Activated T-cell treated with anti-CD3 and anti-CD28 coated beads for 24 hours (primary cell): ENCODE measurements around the gene DPM1.

Experiments used
- DNase-seq: peaks from one replicate; pipeline ENCODE4 v3.0.0-alpha.2; 2020; ENCODE audit warnings: low read depth

Gene DPM1

GRCh38 chr20:50957798-50958614, at the start of gene DPM1:
TSS of gene DPM1 (minus strand) at chr20:50958532. CDS start at chr20:50958523, 9 bp downstream.
- peak; percentile 81 for DNase-seq

GRCh38 chr20:51005214-51005613, 46.9 kb upstream of the DPM1 start:
- no peak for DNase-seq

DNA sequence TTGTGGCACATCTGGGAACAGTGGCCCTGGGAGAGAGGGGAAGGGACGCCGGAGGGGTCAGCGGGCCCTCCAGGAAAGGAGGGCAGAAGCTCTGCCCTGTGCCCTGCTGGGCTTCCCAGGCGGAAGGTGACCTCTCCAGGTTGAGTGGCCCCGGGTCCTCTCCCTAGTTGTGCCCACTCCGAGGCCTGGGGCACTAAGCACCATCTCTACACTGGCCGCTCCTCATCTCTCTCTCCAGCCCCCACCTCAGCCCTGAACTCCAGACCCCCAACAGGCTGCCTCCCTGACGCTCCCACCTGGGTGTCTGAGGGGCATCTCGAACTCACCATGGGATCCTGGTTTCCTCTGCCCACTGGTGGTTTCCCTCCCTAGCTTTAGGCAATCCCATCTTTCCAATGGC, 46.4 kb upstream of the DPM1 start:
- no peak for DNase-seq

DNA sequence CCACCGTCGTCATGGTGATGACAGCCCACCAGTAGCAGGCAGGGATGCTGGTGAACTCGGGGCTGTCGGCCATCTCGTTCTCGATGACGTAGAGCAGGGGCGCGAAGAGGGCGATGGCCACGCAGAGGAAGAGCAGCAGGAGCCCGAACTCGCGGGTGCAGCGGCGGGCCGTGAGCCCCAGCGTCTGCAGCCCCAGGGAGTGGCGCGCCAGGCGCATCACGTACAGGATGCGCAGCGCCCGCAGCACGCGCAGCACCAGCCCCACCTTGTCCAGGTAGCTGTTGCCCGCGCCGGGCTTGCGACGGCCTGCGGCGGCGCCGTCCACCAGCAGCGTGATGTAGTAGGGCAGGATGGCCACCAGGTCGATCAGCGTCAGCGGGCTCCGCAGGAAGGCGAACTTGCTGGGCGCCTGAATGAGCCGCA, 46.0 kb upstream of the DPM1 start:
- DNase-seq, result no peak

GRCh38 chr20:51003753-51004152, 45.4 kb upstream of the DPM1 start:
- no peak for DNase-seq

DNA sequence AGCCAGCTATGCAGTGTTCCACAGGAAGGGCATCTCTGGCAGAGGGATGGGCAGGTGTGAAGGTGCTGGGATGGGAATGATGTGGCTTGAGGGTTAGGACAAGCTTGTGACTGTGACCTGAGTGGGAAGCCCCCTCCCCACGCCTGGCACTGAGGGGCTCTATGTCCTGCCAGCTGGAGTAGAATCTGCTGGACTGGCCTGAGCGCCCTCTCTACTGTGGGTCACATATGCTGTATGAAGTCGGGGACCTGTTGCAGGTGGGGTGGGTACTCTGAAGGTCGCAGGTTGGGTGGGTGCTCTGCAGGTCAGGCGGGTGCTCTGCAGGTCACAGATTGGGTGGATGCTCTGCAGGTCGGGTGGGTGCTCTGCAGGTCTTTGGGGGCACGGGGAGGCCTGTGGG, 44.3 kb upstream of the DPM1 start:
- no peak for DNase-seq

DNA sequence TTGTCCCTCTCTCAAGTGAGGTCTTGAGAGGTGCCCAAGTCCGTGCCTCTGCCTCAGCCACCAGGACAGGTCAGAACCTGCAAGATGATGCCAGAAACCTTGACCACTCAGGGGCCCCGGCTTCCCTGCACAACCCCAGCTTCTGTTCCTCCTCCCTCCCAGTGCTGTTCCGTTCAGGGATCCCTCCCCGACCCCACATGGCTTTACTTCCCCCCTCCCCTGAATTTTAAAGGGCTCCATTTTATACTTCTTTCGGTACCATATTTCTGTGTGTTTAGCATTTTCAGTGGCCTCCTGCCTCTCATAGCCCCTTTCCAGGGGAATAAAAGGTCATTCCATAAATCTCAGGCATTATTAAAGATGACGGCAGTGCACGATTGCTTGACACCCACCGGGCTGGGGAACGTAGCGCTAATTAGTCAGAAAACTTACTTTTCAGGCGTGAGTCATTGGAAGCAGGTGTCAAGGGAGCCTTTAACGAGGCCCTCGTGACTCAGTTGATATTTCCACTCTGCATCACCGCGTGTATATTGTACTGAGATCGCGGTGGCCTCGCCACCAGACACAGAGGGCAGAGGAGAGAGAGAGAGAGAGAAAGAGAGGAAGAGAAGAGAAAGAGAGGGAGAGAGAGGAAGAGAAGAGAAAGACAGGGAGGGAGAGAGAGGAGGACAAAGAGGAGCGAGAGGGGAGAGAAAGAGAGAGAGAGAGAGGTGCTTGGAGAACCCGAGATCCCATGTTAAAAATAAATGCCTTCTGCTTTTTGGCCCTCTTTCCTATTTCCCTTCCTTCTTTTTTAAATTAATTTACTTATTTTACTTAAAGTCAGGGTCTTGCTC, 43.3 kb upstream of the DPM1 start:
- DNase-seq, result no peak

DNA sequence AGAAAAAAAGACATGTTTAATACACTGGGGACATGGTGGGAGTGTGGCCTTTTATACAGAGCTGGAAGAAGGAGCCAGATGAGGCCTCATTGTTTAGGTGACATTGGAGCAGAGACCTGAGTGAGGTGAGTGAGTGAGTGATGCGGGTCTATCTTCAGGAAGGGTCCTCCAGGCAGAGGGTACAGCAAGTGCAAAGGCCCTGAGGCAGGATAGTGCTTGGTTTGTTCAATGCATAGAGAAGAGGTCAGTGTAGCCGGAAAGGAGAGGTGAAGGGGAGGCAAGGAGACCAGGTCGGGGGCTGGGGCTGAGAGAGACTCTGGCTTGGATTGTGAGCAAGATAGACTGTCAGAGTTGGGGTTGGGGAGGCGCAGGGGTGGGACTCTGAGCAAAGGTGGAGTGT, 41.0 kb upstream of the DPM1 start:
- DNase-seq, result no peak

DNA sequence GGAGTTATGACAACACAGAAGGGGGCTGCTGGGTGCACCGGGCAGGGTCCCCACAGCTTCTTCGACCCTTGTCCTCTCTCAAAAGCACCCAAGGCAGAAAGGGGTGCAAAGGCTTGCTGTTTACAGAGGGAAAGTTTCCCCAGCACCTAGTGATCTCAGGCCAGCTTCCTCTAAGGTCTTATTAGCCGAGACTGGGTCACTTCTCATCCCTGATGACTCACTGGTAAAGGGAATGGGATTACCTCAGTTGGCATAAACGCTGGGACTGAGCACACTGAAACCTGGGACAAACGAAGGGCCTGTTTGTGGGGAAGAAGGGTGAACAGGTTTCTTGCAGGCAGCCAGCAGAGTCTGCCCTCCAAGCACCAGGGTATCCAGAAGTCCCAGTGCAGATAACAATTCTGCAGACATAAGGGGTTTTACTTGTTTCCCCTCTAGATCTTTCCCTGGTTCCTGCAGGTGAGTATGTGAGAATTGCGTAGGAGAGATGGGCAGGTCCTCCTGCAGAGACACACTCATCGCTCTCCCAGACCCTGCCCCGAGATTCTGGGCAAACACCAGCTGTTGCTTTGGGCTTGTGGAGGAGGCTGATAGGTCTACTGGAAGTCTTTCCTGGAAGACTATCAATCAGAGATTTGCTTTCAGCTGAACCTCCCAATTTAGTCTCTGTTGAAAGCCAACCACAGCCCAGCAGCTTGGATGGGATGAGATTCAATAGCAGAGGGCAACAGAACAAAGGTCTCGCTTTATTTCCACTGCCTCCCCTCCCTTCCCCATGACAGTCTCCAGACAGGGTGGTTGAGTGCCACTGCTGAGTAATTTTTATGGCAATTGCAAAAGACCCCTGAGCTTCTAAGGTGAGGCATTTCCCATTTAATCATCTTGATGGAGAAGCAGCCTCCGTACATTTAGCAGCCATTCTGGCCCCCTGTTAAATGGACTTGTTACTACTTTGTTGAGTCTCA, 38.9 kb upstream of the DPM1 start:
- DNase-seq, result no peak

DNA sequence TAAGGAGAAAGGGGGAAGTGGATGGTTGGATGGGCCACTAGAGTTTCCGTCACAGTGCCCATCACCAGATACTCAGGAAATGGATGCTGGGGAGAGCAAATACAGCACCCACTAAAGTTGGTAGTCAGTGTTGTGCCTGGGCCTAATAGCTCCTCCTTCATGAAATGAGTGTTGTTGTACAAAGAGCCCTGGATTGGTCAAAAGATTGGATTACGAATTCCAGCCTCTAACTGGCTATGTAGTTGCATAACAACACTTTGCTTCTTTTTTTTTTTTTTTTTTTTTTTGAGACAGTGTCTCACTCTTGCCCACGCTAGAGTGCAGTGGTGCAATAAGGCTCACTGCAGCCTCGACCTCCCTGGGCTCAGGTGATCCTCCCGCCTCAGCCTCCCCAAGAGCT, 37.2 kb upstream of the DPM1 start:
- DNase-seq, result no peak

DNA sequence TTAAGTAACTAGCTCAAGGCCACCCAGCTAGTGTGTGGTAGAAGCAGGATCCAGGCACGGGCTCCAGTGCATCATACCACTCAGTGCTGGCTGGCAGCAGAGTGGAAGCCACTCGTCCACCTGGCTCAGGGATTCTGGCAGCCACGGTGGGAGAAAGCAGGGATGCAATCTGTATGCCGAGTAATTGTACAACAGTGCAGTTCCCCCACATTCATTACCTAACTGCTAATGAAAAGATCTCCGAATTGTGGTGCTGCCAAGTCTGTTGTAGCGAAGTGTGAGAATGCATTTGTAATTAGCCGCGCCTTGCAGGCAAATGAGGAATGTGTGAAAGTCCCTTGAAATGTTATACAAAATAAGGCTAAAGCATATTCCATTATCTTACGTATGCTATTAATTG, 35.5 kb upstream of the DPM1 start:
- DNase-seq, result no peak

DNA sequence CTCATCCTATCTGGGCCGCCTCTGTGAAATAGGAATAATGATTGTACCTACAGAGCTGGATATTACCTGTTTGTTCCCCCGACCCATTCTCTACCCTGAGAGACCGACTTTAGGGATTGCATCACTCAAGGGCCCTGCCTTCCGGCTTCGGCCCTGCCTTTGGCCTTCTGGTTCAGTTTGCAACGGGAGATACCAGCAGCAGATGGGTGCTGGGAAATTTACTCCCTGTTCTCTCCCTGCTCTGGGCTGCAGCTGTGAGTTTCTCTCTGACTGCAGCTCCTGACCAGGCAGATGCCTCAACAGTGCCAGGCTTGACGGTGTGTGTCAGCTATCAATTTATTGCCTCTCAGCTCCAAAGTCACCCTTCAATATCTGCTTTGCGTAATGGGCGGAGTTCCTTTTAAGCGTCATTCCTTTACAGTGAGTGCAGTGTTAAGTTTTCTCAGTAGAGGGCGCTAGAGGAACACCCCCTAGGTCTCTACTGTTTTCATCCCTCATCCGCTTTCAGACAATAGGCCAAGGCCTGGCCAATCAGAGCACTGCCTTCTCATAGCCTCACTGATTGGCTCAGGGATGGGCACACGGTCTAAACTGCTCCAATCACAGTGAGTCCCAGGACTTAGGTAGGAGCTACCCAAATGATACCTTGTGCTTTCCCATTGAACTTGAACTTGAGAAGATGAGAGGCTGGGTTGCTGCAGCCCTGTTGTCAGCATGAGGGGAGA, 34.6 kb upstream of the DPM1 start:
- DNase-seq, result peak; percentile 44

- no peak for DNase-seq
Observed at GRCh38 chr20:50992336-50992732, 34.0 kb upstream of the DPM1 start.

DNA sequence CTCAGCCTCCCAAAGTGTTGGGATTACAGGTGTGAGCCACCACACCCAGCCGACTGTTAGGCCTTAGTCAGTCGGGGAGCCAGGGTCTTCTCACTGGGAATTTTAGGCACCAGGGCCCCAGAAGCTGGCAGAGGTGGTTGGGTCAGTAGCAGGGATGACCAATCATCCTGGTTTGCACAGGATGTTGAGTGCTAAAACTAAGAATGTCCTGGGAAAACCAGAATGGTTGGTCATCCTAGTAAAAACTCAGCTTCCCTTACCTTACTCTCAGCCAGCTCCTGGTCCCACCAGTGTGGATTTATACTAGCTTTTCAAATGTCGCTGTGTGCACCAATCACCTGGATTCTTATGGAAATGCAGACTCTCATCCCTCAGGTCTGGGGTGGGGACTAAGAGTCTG, 32.7 kb upstream of the DPM1 start:
- no peak for DNase-seq

DNA sequence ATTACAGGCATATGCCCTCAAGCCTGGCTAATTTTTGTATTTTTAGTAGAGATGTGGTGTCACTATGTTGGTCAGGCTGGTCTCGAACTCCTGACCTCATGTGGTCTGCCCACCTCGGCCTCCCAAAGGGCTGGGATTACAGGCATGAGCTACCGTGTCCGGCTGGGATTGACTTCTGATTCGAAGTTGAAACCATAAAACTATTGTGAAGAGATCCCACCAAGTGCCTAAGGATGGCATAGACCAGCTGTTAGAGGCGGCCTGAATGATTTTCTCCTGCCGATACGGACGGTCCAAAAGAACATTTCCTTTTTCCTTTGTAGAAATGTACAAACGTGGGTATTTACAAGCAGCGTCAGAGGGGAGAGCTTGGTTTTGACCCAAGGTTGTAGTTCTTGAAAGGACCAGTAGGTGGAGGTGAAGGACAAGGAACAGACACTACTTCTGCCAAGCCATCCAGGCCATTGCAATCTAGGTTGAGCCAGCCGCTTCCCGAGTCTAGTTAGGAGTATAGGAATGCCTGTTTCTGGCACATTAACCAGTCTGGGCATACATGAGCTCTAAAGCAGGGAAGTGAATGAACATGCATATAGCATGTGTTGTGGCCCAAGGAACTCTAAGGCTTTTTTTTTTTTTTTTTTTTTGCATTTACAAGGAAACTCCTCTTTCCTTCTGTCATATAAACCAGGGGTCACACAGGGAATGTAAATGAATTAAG, 29.3 kb upstream of the DPM1 start:
- peak; percentile 61 for DNase-seq

DNA sequence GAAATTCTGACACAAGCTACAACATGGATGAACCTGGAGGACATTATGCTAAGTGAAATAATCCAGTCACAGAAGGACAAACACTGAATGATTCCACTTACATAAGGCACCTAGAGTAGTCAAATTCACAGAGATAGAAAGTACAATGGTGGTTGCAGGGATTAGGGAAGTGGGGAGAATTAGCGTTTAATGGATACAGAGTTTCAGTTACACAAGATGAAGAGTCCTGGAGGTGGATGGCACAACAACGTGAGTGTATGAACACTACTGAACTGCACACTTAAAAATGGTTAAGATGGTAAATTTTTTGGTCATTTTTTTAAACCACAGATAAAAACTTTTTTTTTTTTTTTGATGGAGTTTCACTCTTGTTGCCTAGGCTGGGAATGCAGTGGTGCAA, 25.0 kb upstream of the DPM1 start:
- no peak for DNase-seq

DNA sequence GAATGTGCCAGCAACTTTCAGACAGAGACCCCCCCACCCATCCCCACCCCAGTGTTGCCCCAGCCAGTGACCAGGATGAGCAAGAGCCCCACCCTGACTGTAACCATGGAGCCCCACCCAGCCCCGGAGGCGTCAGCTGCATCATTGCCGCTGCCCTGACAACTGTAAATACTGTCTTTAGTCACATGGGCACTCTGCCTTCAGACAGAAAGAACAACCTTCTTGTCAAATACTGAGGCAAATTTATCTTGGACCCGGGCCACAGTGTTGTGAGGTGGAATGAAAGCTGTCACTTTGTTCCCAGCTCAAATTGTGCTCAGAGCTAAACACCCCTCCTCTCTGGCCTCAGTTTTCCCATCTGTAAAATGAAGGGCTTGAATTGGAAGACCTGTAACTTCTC, 24.0 kb upstream of the DPM1 start:
- no peak for DNase-seq

DNA sequence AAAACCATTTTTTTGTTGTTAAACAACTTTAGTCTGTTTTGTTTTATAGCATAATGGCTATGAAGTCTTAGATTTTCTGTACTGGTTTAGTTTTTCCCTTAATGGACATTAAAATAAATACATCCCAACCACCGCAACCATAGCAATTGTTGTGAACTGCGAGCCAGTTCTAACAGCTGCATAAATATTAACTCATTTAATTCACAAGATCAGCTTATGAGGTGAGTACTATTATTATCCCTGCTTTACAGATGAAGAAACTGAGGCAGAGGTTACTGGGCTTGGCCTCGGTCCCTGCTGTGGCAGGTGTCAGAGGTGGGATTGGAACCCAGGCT, 23.3 kb upstream of the DPM1 start:
- DNase-seq, result no peak

DNA sequence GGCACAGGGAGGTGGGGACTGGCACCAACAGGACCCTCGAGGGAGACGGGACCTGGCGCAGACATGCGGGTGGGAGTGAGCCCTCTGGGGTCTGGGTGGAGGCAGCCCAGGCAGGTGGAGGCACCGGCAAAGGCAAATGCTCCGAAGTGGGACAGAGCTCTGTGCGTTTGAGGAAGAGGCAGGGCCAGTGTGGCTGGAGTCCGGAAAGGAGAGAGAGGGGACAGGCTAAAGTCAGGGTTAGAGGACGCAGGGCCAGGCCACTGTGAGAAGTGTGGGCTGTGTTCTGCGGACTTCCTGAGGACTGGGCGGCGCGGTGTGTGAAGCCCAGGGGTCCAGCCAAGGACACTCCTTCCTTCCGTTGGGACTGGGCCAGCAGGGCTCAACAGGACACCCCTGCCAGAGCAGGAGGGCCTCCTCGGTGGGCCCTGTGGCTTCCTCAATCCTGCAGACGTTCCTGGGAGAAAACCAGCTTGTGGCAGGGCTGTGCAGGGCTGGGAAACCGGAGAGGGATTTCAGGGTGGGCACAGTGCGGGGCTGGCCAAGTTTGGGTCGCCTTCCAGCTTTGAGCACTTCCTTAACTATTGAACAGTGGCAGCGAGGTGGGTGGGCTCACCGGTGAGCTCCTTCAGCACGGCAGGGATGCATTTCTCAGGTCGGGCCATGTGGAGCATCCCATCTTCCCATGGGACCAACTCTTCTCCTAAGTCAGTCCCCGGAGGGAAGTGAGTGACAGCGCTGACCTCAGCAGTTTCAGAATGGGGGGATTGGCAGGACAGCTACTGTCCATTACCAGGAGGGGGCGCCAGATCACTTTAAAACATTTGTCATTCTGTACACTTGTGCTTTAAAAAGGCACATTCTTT, 22.8 kb upstream of the DPM1 start:
- DNase-seq, result peak; percentile 60

- DNase-seq, result peak; percentile 27
Observed at GRCh38 chr20:50980071-50980681, 21.8 kb upstream of the DPM1 start.
